Endothelial cell of umbilical vein (primary cell): Measurements from ENCODE around the gene CASP12. TPM values are rescaled to one million over a fixed set of nuclear protein-coding genes. Genes with fewer than 3 reads are reported as not detected.

ENCODE experiments used
- BruUV-seq: library from RNA; stranded (reverse); fragments of 400-500 nt; replicated peaks from 2 replicates; lab custom pipeline; 2021; lab: Mats Ljungman, UMichigan
- CTCF ChIA-PET: fragments of 300-600, 350-600 bp; sonication (Branson Sonifier 250); formaldehyde crosslinking; loops from one replicate; lab custom pipeline; 2021; ENCODE audit warnings: antibody characterized with exemption, inconsistent platforms; lab: Charles Lee
- POLR2A ChIA-PET: fragments of 300-600, 350-600 bp; sonication (Branson Sonifier 250); formaldehyde crosslinking; loops from one replicate; lab custom pipeline; 2021; ENCODE audit warnings: antibody characterized with exemption, inconsistent platforms; lab: Charles Lee
- DNase-seq: peaks from one replicate; pipeline ENCODE4 v3.0.0-alpha.2; 2011; ENCODE audit warnings: low read depth, low spot score
- FAIRE-seq: peaks from 2 replicates; lab custom pipeline; 2011; peaks lifted over from hg19 to GRCh38; lab: Jason Lieb, UNC
- H2AFZ ChIP-seq: 2 replicates; pipeline ENCODE4 v1.6.0; 2012; ENCODE audit warnings: low read depth, low read length, control low read depth, inconsistent platforms
- H3K27ac ChIP-seq: 2 replicates; pipeline ENCODE4 v1.5.1; 2011; ENCODE audit warnings: low read depth, mild to moderate bottlenecking, control low read depth, low read length, moderate library complexity; ENCODE audit not compliant: insufficient read depth
- H3K27me3 ChIP-seq, 2 experiments: 2 replicates each; pipeline versions ENCODE4 v1.6.0 to v1.6.1; 2011; ENCODE audit warnings: low read length in 2 of 2, mixed read lengths in 1 of 2; ENCODE audit not compliant: control insufficient read depth in 2 of 2, insufficient read depth in 2 of 2
- H3K36me3 ChIP-seq, 2 experiments: 2 replicates in 1 of 2; 3 replicates in 1 of 2; pipeline ENCODE4 v1.5.1; 2011; ENCODE audit warnings: low read length in 2 of 2, mild to moderate bottlenecking in 1 of 2, moderate library complexity in 1 of 2; ENCODE audit not compliant: control insufficient read depth in 2 of 2, insufficient read depth in 2 of 2; ENCODE audit errors: extremely low read depth in 1 of 2
- H3K4me1 ChIP-seq: 3 replicates; pipeline ENCODE4 v1.5.1; 2011; ENCODE audit warnings: mild to moderate bottlenecking, low read length; ENCODE audit not compliant: control insufficient read depth, insufficient read depth; ENCODE audit errors: extremely low read depth
- H3K4me2 ChIP-seq: 2 replicates; pipeline ENCODE4 v1.6.1; 2011; ENCODE audit warnings: low read length, control low read depth, mixed read lengths; ENCODE audit not compliant: insufficient read depth
- H3K4me3 ChIP-seq, 3 experiments: fragments of 200-600 bp in 1 of 3; sonication (generic), shearing (Covaris generic) in 1 of 3; replicated peaks in 1 of 3; 2 replicates each; pipeline ENCODE4 v1.5.1; 2011 to 2016; ENCODE audit warnings: control low read depth in 3 of 3, low read length in 3 of 3, mild to moderate bottlenecking in 2 of 3, inconsistent platforms in 1 of 3, low read depth in 1 of 3, moderate library complexity in 1 of 3; ENCODE audit not compliant: insufficient read depth in 1 of 3
- H3K79me2 ChIP-seq: 2 replicates; pipeline ENCODE4 v1.6.0; 2012; ENCODE audit warnings: low read length, inconsistent platforms; ENCODE audit not compliant: control insufficient read depth, insufficient read depth
- H3K9ac ChIP-seq: replicated peaks from 2 replicates; pipeline ENCODE3; 2011; ENCODE audit warnings: low read length, control low read depth; ENCODE audit not compliant: insufficient read depth; ENCODE audit errors: extremely low read depth
- H3K9me1 ChIP-seq: replicated peaks from 3 replicates; pipeline ENCODE4 v1.6.0; 2011; ENCODE audit warnings: mild to moderate bottlenecking, low read length; ENCODE audit not compliant: control insufficient read depth, insufficient read depth; ENCODE audit errors: extremely low read depth
- H3K9me3 ChIP-seq: replicated peaks from 2 replicates; pipeline ENCODE4 v1.5.1; 2012; ENCODE audit warnings: low read length, inconsistent platforms; ENCODE audit not compliant: control insufficient read depth, insufficient read depth
- H4K20me1 ChIP-seq: replicated peaks from 2 replicates; pipeline ENCODE3; 2011; ENCODE audit warnings: mild to moderate bottlenecking, low read length; ENCODE audit not compliant: control insufficient read depth, insufficient read depth; ENCODE audit errors: extremely low read depth
- EZH2 ChIP-seq: IDR thresholded peaks from 2 replicates; pipeline ENCODE4 v1.6.1; 2012; ENCODE audit warnings: borderline replicate concordance, low read depth, mild to moderate bottlenecking, moderate library complexity, low read length, inconsistent platforms; ENCODE audit not compliant: severe bottlenecking
- MYC ChIP-seq: IDR thresholded peaks from one replicate; pipeline ENCODE4 v1.6.1; 2011; ENCODE audit warnings: mild to moderate bottlenecking, low read depth, low read length
- POLR2A ChIP-seq: IDR thresholded peaks from 2 replicates; pipeline ENCODE4 v1.6.1; 2012; ENCODE audit warnings: low read depth, mild to moderate bottlenecking, control low read depth, low read length
- POLR2AphosphoS5 ChIP-seq: IDR thresholded peaks from 2 replicates; pipeline ENCODE4 v1.6.1; 2012; ENCODE audit warnings: low read depth, mild to moderate bottlenecking, control low read depth, low read length, moderate library complexity; ENCODE audit not compliant: insufficient read depth
- dilution Hi-C: fragments of 300-500 bp; cut with MboI; formaldehyde crosslinking; loops from one replicate; pipeline ENCODE4 v1.15.0; 2019; ENCODE audit warnings: low sequenced_read_pairs; ENCODE audit not compliant: extremely low pct_ligation_motif_present
- intact Hi-C: fragments of 100-400 bp; cut with micrococcal nuclease; formaldehyde crosslinking; loops from one replicate; pipeline ENCODE4 v1.10.0; 2022
- polyA plus RNA-seq, 4 experiments: library from polyadenylated mRNA; depleted of rRNA in 3 of 4; stranded (reverse) in 3 of 4; unstranded in 1 of 4; fragments of >200 nt; gene quantifications; 2 replicates each; pipeline versions ENCODE4 v1.2.1 to v1.2.3, GENCODE V29; 2011 to 2012; ENCODE audit warnings: missing spikeins in 1 of 4
- total RNA-seq: library from RNA; stranded (reverse); gene quantifications from 2 replicates; pipeline ENCODE4 v1.2.3, GENCODE V29; 2021

The CASP12 gene
- total and polyA plus RNA-seq, 2 donors (not counting 3 experiments of a cell fraction or from before 2014, with no cell fraction given): 1.4 to 3.9 TPM

DNA sequence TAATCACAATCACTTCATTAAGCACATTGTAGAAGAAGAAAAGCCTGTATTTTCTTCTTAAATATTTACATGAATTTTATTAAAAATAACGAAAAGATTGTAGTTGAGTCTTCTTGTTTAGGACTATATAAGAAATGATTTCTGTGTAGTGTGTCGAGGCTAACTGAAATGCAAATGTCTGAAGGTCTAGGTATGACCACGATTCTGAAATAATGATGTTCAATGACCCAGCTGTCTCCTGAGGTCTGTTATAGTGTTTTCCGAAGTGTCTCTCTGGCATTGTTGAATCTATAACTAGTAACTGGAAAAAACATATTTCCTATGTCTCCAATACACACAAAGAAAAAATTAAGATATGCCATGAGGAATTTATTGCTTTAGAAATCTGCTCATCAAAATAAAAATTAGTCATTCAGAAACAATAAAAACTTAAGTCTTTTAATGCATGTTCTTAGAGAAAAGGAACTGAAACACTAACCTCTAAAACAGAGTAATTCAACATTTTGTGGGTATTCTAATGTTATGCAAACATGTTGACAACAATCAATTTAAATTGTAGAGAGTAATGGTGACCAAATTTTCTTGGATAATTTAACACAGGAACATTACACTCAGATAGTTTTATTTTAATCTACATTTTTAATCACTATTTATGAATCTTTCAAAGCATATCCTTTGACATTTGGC is 55.0 kb downstream of the CASP12 start:
- H3K4me3 ChIP-seq: no peak overlapping the region
- H3K79me2 ChIP-seq: no peaks in the 10 kb centered on the region
- intact Hi-C loops (no loop called here), dilution Hi-C loops (no loop called here)
- no peaks in the 10 kb centered on the region for H3K27me3 ChIP-seq
- H3K36me3 ChIP-seq: no peaks in the 10 kb centered on the region
- no peaks in the 10 kb centered on the region for H4K20me1 ChIP-seq
- no peak for FAIRE-seq
- H3K4me2 ChIP-seq: no peak overlapping the region
- H3K9ac ChIP-seq: no peak overlapping the region
- POLR2A ChIA-PET: no interaction called here
- no TSS peak for BruUV-seq
- H3K4me1 ChIP-seq: no peaks in the 10 kb centered on the region
- no peaks in the 10 kb centered on the region for H3K9me3 ChIP-seq
- no peak for TF ChIP-seq POLR2A
- TF ChIP-seq EZH2: no peak
- no peak for DNase-seq
- no peak overlapping the region for H2AFZ ChIP-seq
- H3K27ac ChIP-seq: no peak overlapping the region
- CTCF ChIA-PET: no interaction called here
- H3K9me1 ChIP-seq: no peaks in the 10 kb centered on the region

DNA sequence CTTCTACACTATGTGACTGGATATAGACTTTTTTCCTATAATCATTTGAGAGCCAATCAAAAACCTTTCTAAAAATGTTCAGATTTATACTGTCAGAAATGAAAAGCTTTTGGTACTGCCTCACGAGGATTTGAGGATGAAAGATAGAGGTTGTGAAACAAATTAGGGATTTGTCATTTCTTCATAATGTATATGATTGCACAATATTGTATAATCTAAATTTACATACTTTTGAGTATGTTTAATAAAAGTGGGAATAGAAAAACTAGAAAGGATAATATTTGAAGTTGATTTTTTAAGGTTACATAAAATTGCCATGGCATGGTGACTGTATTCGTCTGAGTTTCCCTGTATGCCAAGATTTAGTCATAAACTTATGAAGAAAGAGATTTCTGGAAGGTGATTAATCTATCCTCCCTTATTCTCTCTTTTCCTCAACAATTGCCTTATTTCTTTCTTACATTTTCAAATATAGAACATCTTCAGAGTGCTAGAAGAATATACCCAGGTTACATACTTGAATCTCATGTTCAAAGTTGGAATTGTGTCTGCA is 56.2 kb downstream of the CASP12 start:
- no peak overlapping the region for H3K4me2 ChIP-seq
- intact Hi-C loops (no loop called here), dilution Hi-C loops (no loop called here)
- no peaks in the 10 kb centered on the region for H3K9me1 ChIP-seq
- H3K4me3 ChIP-seq: no peak overlapping the region
- TF ChIP-seq POLR2AphosphoS5 (no peak), MYC (no peak)
- H3K9me3 ChIP-seq: no peaks in the 10 kb centered on the region
- no TSS peak for BruUV-seq
- H3K36me3 ChIP-seq: no peaks in the 10 kb centered on the region
- no peak for FAIRE-seq
- H3K9ac ChIP-seq: no peak overlapping the region
- H2AFZ ChIP-seq: no peak overlapping the region
- H3K79me2 ChIP-seq: no peaks in the 10 kb centered on the region
- CTCF ChIA-PET: no interaction called here
- DNase-seq: no peak
- POLR2A ChIA-PET: no interaction called here
- H3K27ac ChIP-seq: no peak overlapping the region
- no peaks in the 10 kb centered on the region for H4K20me1 ChIP-seq
- no peaks in the 10 kb centered on the region for H3K4me1 ChIP-seq
- no peaks in the 10 kb centered on the region for H3K27me3 ChIP-seq
